Lower lobe of right lung (tissue), 2 donors: ENCODE results near the gene REEP6. TPM values are rescaled to one million over a fixed set of nuclear protein-coding genes. Genes with fewer than 3 reads are reported as not detected.

Experiments
- ATAC-seq, 2 donors: fragments of 200-7000 bp; cut with Tn5 transposase; one replicate each; pipeline ENCODE4 v1.9.1; 2020 to 2022; ENCODE audit warnings: mild to moderate bottlenecking in 2 of 2, moderate library complexity in 2 of 2
- DNase-seq: peaks from one replicate; pipeline ENCODE4 v3.0.0-alpha.2; 2020
- H3K27ac ChIP-seq: fragments of 200-600 bp; one replicate; pipeline ENCODE4 v1.8.0; 2022
- H3K27me3 ChIP-seq: fragments of 200-600 bp; one replicate; pipeline ENCODE4 v1.8.0; 2022; ENCODE audit warnings: low read depth
- H3K36me3 ChIP-seq: fragments of 200-600 bp; one replicate; pipeline ENCODE4 v1.8.0; 2022; ENCODE audit warnings: mild to moderate bottlenecking
- H3K4me1 ChIP-seq: fragments of 200-600 bp; one replicate; pipeline ENCODE4 v1.8.0; 2022
- H3K4me3 ChIP-seq: fragments of 200-600 bp; one replicate; pipeline ENCODE4 v1.8.0; 2022; ENCODE audit warnings: mild to moderate bottlenecking
- H3K9me3 ChIP-seq: fragments of 200-600 bp; one replicate; pipeline ENCODE4 v1.8.0; 2022
- intact Hi-C: fragments of 100-400 bp; cut with DNase I; formaldehyde crosslinking; loops from one replicate; pipeline ENCODE4 v1.11.0; 2022
- total RNA-seq: library from RNA; stranded (reverse); fragmentation: NEBNext Ultra II Directional; extraction: Animal tissue kit (Norgen Biotek cat#: 25700); gene quantifications from one replicate; pipeline ENCODE4 v1.2.1, GENCODE V29; 2021
- TF ChIP-seq, protein P1 (sequence below): fragments of 200-600 bp; IDR thresholded peaks from one replicate; pipeline ENCODE4 v1.8.0; 2022; ENCODE audit warnings: antibody characterized with exemption, mild to moderate bottlenecking
- donor health status: DM: no; HTN: yes; CAD: no; lungs with severe emphysema.

The REEP6 gene
- total RNA-seq, 1 donor from 2014 or later = 2.5 TPM

DNA sequence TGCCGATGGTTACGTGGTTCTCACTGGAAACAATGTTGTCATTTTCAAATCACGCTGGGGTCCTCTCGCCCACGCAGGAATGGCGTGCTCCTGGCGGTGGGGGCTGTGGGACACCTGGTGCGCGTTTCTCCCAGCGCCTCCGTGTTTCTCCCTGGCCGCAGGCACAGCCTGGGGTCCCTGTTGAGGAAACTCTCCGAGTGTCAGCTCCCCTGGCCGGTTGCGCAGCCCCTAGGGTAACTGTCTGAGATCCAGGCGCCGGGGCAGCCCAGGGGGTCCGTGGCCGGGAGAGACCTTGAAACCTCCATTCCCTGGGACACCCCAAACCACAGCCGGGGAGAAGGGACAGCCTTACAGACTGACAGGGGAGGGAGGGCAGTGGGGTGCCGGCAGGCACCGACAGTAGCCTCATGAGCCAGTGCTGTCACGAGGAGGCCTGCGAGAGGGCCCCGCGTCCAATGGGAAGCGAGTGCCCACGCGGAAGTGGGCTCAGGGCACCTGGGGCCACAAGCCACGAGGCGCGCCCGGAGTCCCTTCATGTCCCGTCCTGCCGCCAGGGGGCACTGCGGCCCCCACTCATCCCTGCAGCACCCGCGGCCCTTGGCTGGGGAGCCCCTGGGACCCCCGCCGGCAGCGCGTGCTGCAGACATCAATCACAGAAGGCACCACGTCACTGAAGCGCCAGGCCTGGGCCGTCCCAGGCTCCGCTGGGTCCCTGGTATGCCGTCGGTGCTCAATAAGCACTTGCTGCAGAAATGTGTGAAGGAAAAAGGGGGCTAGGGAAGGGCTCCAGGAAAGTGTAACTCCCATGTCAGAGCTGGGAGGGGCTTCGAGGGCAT, 12.3 kb downstream of the REEP6 start:
- DNase-seq = peak; percentile 73
- H3K27ac ChIP-seq = no peak overlapping the region
- intact Hi-C loops = no loop called here
- no peaks in the 10 kb centered on the region for H3K9me3 ChIP-seq
- no peaks in the 10 kb centered on the region for H3K36me3 ChIP-seq
- H3K4me3 ChIP-seq = peak overlapping the region; percentile 21
- H3K4me1 ChIP-seq = peaks cover 17% of the 10 kb centered on the region
- TF ChIP-seq, protein P1, sequence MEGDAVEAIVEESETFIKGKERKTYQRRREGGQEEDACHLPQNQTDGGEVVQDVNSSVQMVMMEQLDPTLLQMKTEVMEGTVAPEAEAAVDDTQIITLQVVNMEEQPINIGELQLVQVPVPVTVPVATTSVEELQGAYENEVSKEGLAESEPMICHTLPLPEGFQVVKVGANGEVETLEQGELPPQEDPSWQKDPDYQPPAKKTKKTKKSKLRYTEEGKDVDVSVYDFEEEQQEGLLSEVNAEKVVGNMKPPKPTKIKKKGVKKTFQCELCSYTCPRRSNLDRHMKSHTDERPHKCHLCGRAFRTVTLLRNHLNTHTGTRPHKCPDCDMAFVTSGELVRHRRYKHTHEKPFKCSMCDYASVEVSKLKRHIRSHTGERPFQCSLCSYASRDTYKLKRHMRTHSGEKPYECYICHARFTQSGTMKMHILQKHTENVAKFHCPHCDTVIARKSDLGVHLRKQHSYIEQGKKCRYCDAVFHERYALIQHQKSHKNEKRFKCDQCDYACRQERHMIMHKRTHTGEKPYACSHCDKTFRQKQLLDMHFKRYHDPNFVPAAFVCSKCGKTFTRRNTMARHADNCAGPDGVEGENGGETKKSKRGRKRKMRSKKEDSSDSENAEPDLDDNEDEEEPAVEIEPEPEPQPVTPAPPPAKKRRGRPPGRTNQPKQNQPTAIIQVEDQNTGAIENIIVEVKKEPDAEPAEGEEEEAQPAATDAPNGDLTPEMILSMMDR = peak; percentile 78
- peak; percentile 15 to 21 for ATAC-seq
- peaks cover 23% of the 10 kb centered on the region for H3K27me3 ChIP-seq

DNA sequence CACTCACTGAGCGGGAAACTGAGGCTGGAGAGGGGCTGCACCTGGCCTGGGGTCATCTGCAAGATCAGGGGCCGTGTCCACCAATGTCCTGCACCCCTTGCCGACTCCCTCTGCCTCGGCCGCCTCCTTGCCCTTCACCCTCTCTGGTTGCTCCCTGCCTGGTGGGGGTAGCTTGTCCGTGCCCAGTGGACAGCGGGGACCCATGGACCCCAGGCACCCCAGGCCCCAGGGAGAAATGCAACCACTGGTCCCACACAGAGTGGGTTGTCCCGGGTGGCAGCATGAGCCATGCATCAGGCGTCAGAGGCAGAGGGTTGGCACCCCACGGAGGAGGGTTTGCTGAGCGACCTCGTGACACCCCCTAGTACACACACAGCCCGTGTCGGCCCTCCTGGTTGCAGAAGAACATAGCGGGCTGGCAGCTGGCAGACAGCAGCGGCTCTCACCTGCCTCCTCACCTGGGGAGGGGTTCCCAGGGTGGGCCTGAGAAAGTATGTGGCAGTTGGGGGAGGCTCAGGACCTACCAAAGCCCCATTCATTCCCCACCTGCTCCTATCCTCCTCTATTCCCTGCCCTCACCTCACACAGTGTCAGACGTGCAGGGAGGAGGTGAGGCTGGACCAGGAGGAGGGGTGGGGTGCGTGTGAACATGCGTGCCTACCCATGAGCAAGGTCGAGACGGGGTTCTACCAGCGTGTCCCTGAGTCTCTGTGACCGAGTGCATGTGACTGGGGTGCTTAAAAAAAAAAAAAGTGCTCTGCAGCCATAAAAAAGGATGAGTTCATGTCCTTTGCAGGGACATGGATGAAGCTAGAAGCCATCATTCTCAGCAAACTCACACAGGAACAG, 13.2 kb downstream of the REEP6 start:
- Histone ChIP-seq H3K27ac (no peak overlapping the region), H3K4me3 (no peak overlapping the region), H3K4me1 (peaks cover 21% of the 10 kb centered on the region), H3K36me3 (no peaks in the 10 kb centered on the region), H3K9me3 (no peaks in the 10 kb centered on the region), H3K27me3 (peaks cover 23% of the 10 kb centered on the region)
- TF ChIP-seq, protein P1 = no peak
- DNase-seq = no peak
- ATAC-seq = no peak
- intact Hi-C loops = no loop called here

DNA sequence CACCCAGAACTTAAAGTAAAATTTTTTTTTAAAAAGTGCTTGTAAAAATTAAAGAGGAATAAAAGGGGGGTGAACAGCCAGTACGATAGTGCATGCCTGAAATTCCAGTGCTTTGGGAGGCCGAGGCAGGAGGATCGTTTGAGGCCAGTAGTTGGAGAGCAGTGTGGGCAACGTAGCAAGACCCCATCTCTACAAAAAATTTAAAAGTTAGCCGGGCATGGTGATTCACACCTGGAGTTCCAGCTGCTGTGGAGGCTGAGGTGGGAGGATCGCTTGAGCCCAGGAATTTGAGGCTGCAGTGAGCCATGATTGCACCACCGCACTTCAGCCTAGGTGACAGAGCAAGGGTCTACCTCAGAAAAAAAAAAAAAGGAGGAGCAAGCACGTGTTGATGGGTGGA, 14.0 kb downstream of the REEP6 start:
- Histone ChIP-seq H3K36me3 (no peaks in the 10 kb centered on the region), H3K4me1 (peaks cover 21% of the 10 kb centered on the region), H3K27me3 (peaks cover 23% of the 10 kb centered on the region), H3K9me3 (no peaks in the 10 kb centered on the region), H3K4me3 (no peak overlapping the region), H3K27ac (no peak overlapping the region)
- intact Hi-C loops = no loop called here
- no peak for DNase-seq
- ATAC-seq = no peak
- TF ChIP-seq, protein P1 = no peak

DNA sequence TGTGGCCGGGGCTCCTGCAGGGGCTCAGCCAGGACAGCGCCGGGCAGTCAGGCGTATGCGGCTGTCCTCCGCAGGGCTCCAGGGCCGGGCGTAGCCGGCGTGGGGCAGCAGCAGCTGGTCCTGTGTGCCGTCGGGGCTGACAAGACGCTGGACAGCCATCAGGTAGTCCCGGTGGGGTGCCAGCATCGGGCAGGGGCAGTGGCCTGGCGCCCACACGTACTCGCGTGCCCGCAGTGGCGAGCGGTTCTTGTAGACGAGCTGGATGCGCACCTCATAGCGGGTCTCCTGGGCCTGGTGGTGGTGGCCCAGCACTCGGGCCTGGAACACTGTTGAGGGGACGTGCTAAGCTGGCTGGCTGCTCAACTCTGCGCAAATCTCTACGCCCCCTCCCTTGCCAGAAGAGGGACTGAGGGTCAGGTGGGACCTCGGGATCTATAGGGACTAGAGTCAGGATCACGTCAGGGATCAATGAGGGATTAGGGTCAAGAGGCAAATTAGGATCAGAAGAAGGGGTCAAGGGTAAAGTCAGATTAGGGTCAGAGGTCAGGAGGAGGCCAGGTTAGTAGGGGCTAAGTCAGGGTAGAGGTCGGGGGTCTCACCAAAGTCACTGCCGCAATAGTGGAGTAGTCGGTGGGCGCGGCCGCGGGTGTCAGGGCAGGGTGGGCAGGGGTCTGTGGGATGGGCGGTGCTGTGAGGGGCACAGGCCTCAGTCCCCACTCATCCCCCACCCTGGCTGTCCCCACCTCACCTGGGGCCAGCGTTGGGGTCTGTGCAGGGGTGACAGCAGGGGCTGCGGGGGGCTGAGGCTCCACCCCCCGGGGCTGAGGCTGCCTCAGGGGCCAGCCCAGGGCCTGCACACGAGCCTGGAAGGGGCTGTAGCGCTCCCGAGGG, 15.3 kb downstream of the REEP6 start:
- no peaks in the 10 kb centered on the region for H3K9me3 ChIP-seq
- H3K4me1 ChIP-seq = peaks cover 21% of the 10 kb centered on the region
- peaks cover 30% of the 10 kb centered on the region for H3K27me3 ChIP-seq
- no peak overlapping the region for H3K27ac ChIP-seq
- DNase-seq (no peak), ATAC-seq (no peak)
- intact Hi-C loops = no loop called here
- H3K36me3 ChIP-seq = no peaks in the 10 kb centered on the region
- no peak overlapping the region for H3K4me3 ChIP-seq
- TF ChIP-seq, protein P1 = no peak

DNA sequence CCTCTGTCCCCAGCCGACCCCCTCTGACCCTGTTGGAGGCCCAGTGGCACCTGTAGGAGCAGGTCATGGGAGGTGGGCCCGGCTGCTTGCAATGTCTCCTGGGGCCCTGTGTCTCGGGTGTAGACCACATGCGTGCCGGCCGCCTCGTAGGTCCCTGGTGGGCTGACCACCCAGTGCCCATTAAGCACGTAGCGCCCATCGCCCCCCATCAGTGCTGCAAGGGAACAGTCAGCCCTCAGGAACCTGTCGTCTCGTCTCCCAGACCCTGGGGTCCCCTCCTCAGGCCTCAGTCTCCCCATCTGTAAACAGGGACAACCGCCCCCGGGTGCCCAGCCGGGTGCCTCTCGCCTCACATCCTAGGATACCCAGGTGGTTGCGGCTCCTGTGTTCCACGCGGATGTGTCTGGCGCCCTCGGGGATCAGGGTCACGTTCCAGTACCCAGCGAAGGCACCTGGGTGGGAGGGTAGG, 16.2 kb downstream of the REEP6 start:
- Histone ChIP-seq H3K36me3 (no peaks in the 10 kb centered on the region), H3K4me3 (peak overlapping the region; percentile 55), H3K9me3 (no peaks in the 10 kb centered on the region), H3K27me3 (peaks cover 40% of the 10 kb centered on the region), H3K4me1 (peaks cover 21% of the 10 kb centered on the region), H3K27ac (peak overlapping the region; percentile 78)
- DNase-seq (no peak), ATAC-seq (no peak)
- intact Hi-C loops = no loop called here
- TF ChIP-seq, protein P1 = no peak
